Measurements from ENCODE around the gene CST1.

DNA sequence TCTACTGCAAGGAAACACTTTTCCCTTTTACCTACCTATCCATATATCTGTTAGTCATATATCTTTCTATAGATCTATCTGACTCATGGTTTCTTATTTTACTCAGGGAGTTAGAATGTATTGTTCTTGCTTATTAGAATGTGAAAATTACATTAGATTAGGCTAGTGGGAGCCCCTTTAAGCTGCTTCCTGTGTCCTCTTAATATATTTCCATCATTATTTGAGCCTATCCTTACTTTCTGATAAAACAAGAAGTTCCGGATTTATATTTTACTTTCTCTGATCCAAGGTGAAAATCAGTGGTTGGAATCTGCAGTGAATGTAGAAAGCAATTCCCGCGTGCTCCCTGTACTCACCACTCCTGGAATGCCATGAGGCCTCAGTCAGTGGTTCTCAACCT, 44.8 kb upstream of the CST1 start:
- TF ChIP-seq TAF1 (conservative IDR thresholded peaks at IDR 0.05) = no peak
- TF ChIP-seq EGR1 (IDR thresholded peaks at IDR 0.05; ENCODE audit: low read depth in 2 of 2) = no peak
- no peak for TF ChIP-seq CTCF (IDR thresholded peaks at IDR 0.05; ENCODE audit: low read depth, low read length, missing input control)
- TF ChIP-seq SP1 (IDR thresholded peaks at IDR 0.05) = no peak
- no peak for TF ChIP-seq GABPA (IDR thresholded peaks at IDR 0.05 in 1 of 2, conservative IDR thresholded peaks at IDR 0.05 in 1 of 2)
- TF ChIP-seq, protein P1, sequence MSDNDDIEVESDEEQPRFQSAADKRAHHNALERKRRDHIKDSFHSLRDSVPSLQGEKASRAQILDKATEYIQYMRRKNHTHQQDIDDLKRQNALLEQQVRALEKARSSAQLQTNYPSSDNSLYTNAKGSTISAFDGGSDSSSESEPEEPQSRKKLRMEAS (IDR thresholded peaks at IDR 0.05) = no peak
- no peak for TF ChIP-seq RXRA (IDR thresholded peaks at IDR 0.05)
- TF ChIP-seq FOXA1 (IDR thresholded peaks at IDR 0.05) = no peak
- TF ChIP-seq, protein P2, sequence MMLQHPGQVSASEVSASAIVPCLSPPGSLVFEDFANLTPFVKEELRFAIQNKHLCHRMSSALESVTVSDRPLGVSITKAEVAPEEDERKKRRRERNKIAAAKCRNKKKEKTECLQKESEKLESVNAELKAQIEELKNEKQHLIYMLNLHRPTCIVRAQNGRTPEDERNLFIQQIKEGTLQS (IDR thresholded peaks at IDR 0.05) = no peak
- TF ChIP-seq ZBTB33 (IDR thresholded peaks at IDR 0.05) = no peak
- TF ChIP-seq HNF4G (IDR thresholded peaks at IDR 0.05) = no peak
- TF ChIP-seq RAD21 (IDR thresholded peaks at IDR 0.05) = no peak

Measured in liver (tissue), 3 donors.